Ascending aorta (tissue), 2 donors: ENCODE measurements around the gene HES4. TPM values are rescaled to one million over a fixed set of nuclear protein-coding genes. Genes with fewer than 3 reads are reported as not detected.

Source experiments
- DNase-seq, 2 donors: peaks; one replicate each; pipeline ENCODE4 v3.0.0-alpha.2; 2019; ENCODE audit warnings: low spot score in 2 of 2
- H3K27ac ChIP-seq, 2 donors: fragments of 200-600 bp; sonication (generic); one replicate each; pipeline ENCODE4 v1.5.1; 2016 to 2017; ENCODE audit warnings: mild to moderate bottlenecking in 1 of 2
- H3K27me3 ChIP-seq: fragments of 200-600 bp; sonication (generic); one replicate; pipeline ENCODE4 v1.5.1; 2017
- H3K36me3 ChIP-seq, 2 donors: fragments of 200-600 bp; sonication (generic); one replicate each; pipeline ENCODE4 v1.5.1; 2016
- H3K4me1 ChIP-seq, 2 donors: fragments of 200-600 bp; sonication (generic); one replicate each; pipeline ENCODE4 v1.5.1; 2016 to 2017; ENCODE audit warnings: mild to moderate bottlenecking in 1 of 2
- H3K4me3 ChIP-seq, 2 donors: fragments of 200-600 bp; sonication (generic); one replicate each; pipeline ENCODE4 v1.5.1; 2016 to 2017; ENCODE audit warnings: mild to moderate bottlenecking in 1 of 2
- H3K9me3 ChIP-seq, 2 donors: fragments of 200-600 bp; sonication (generic); one replicate each; pipeline ENCODE4 v1.5.1; 2016
- CTCF ChIP-seq, 3 experiments: fragments of 200-600 bp in 2 of 3; fragments of 450-650 bp in 1 of 3; sonication (generic) in 2 of 3; IDR thresholded peaks; one replicate each; pipeline ENCODE4 v1.5.1; 2016 to 2019; ENCODE audit warnings: antibody characterized with exemption in 3 of 3, mild to moderate bottlenecking in 1 of 3, moderate library complexity in 1 of 3
- intact Hi-C: fragments of 100-400 bp; cut with DNase I; formaldehyde crosslinking; loops from one replicate; pipeline ENCODE4 v1.15.1; 2023
- total RNA-seq: library from RNA; depleted of rRNA; stranded (reverse); fragments of >200 nt; gene quantifications from one replicate; pipeline ENCODE4 v1.1.0, GENCODE V29; 2016

HES4 gene
- total RNA-seq, 1 donor from 2014 or later, result 285 TPM

DNA sequence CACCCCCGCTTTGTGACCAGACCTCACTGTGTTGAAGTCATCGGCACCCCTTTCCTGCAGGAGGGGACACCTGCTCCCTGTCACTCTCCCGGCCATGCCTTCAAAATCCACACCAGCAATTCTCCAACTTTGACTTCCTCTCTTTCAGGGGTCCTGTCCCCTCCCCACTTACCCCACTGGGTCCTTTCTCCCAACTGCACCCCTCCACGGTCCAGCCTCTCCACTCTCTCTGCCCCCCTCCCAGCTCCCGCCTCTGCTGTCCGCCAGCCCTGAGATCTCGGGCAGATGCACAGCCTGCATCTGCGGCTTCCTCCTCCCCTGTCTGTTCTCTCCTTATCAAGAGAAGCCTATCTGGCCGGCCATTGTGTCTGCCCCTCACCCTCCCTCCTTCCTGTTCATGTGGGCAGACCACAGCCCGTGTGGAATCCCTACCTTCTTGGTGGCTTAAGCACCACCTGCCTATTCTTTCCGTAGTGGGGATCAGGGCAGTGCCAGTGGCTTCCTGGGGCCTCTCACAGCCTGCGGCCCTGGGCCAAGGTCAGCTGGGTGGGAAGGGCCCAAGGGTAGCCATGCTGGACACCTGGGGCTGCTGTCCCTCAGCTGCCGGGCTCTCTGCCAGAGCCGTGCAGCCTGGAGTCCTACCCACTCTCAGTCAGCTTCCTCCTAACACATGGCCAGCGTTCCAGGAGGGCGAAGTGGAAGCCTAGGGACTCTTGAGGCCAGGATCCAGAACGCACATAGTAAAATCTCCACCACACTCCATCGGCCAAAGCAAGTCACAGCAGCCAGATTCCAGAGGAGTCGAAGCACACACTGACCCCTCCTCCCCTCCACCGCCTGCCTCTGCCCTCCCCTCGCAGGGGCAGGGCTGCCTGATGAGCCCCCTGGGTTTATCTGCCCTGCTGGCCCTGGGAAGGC lies 5.1 kb upstream of the HES4 start:
- no peaks in the 10 kb centered on the region for H3K36me3 ChIP-seq
- no peaks in the 10 kb centered on the region for H3K27me3 ChIP-seq
- H3K4me1 ChIP-seq, result peaks cover 2 to 24% of the 10 kb centered on the region in 2 donors
- no peaks in the 10 kb centered on the region for H3K9me3 ChIP-seq
- no peak overlapping the region for H3K4me3 ChIP-seq
- intact Hi-C loops, result loop anchor here (5.0 kb wide), 2 partner anchors 112 to 227 kb away; partner anchors contain the start of genes B3GALT6, C1orf159 and SDF4
- H3K27ac ChIP-seq, result no peak overlapping the region
- TF ChIP-seq CTCF (IDR thresholded peaks at IDR 0.05), result no peak
- DNase-seq, result no peak

DNA sequence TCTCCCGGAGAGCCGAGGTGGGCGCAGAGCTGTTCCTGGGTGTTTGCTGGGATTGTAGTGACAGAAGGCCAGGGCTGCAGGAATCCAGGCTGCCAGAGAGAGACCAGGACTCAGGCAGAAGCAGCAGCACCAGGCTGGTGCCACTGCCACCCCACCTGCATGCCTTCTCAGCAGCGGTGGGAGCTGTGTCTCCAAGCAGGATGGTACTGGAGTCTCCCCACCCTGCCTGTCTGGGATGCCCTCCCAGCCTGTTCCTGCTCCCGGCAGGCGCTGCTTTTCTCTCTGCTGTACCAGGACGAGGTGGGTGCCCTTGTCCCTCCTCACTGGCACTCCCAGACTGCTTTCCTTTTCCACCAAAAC lies 4.5 kb upstream of the HES4 start:
- Histone ChIP-seq H3K4me1 (peaks cover 2 to 24% of the 10 kb centered on the region in 2 donors), H3K27ac (no peak overlapping the region), H3K4me3 (no peak overlapping the region), H3K27me3 (no peaks in the 10 kb centered on the region), H3K9me3 (no peaks in the 10 kb centered on the region), H3K36me3 (no peaks in the 10 kb centered on the region)
- TF ChIP-seq CTCF (IDR thresholded peaks at IDR 0.05), result no peak
- no peak for DNase-seq
- intact Hi-C loops, result loop anchor here (5.0 kb wide), 2 partner anchors 113 to 228 kb away; partner anchors contain the start of genes B3GALT6, C1orf159 and SDF4

DNA sequence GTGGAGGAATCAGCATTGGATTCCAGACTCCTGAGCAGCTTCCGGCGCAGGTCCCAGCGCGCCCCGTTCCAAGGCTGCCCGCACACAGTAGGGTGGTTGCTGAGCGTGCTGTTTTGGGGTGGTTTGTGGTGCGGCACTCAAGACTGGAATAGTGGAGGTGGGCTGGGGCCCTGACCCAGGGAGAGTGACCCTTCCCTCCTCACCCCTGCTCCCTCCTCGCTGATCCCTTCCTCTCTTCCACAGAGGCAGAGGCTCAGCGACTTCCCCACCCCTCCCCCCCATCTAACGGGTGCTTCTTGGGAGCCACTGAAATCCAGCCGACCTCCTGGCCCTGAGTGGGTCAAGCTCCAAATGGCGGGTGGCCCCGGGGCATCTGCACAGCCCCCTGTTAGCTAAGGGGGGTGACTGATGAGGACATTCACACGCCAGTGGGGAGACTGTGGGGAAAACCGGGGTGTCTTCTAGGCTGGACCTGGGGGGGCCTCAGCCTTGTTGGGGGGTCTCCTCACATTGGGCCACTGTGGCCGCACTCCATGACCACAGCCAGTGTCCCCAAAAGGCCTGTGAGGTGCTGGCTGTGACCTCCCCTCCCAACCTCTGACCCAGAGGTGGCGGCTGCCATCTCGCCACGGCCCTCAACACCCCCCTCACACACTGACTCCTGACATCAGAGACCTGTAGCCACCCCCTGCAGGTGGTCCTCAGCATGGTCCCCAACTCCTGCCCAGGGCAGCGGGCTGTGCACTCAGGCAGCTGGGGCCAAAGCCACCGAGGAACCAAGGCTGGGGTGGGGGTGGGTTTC lies 3.9 kb upstream of the HES4 start:
- no peaks in the 10 kb centered on the region for H3K27me3 ChIP-seq
- intact Hi-C loops, result loop anchor here (1.0 to 5.0 kb wide), 3 partner anchors 20 to 228 kb away; partner anchors contain the start of genes B3GALT6, C1orf159 and SDF4

DNA sequence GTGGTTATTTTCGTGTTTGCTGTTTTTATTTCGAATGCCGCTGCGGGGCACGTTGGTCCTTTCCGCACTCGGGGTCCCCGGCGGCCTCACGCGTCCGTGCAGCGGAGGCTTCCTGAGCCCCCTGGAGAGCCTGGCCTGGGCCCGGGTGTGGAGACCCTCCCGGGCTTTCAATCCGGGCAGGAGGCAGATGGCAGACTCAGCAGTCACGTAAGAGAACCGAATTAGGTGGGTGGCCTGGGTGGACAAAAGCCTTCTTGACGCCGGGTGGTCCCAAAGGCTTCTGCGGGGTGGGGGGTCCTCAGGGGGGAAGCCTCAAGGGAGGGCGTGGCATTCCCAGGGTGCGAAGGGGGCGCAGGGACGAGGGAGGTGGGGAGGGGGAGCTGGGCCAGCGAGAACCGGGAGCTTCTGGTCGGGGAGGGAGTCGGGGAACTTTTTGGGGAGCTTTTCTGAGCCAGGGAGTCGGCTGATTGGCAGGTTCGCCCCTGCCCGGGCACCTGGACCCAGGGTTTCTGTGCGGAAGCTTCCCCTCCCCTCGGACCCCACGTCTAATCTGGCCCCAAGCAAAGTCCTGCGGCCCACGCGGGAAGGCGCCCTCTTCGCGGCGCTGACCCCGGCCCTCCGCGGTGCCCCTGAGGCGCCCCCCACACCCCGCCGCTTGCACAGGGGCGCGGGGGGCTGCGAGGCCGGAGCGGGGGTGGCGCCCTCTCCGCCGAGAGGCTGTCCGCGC lies 1.3 kb upstream of the HES4 start:
- no peaks in the 10 kb centered on the region for H3K27me3 ChIP-seq
- H3K27ac ChIP-seq, result peak overlapping the region; percentile 98
- H3K36me3 ChIP-seq, result no peaks in the 10 kb centered on the region

More for the DNA sequence above, 3.9 kb upstream of the HES4 start:
- Histone ChIP-seq H3K27ac (no peak overlapping the region), H3K4me3 (no peak overlapping the region), H3K4me1 (peaks cover 6 to 24% of the 10 kb centered on the region in 2 donors), H3K9me3 (no peaks in the 10 kb centered on the region), H3K36me3 (no peaks in the 10 kb centered on the region)
- no peak for TF ChIP-seq CTCF (IDR thresholded peaks at IDR 0.05)
- DNase-seq, result no peak

More for the DNA sequence above, 1.3 kb upstream of the HES4 start:
- Histone ChIP-seq H3K9me3 (no peaks in the 10 kb centered on the region), H3K4me3 (peak overlapping the region; percentile 58 to 68), H3K4me1 (peaks cover 17 to 28% of the 10 kb centered on the region in 2 donors)
- intact Hi-C loops, result loop anchor here (5.0 kb wide), 2 partner anchors 116 to 231 kb away; partner anchors contain the start of genes B3GALT6, C1orf159 and SDF4
- no peak for DNase-seq
- no peak for TF ChIP-seq CTCF (IDR thresholded peaks at IDR 0.05)
